PC-3 (cell line): ENCODE data around the gene TNRC6B.

Source experiments
- CTCF ChIP-seq: fragments of 300-600 bp; sonication (generic); conservative IDR thresholded peaks from 2 replicates; pipeline ENCODE4 v1.5.1; 2017; ENCODE audit warnings: antibody characterized with exemption, low read depth, mild to moderate bottlenecking, low read length
- EZH2 ChIP-seq: fragments of 300-600 bp; sonication (generic); IDR thresholded peaks from one replicate; pipeline ENCODE4 v1.6.1; 2017; ENCODE audit warnings: antibody characterized with exemption, mild to moderate bottlenecking, low read length; ENCODE audit not compliant: unreplicated experiment
- EZH2phosphoT487 ChIP-seq: fragments of 300-600 bp; sonication (generic); IDR thresholded peaks from 2 replicates; pipeline ENCODE4 v1.6.1; 2018; ENCODE audit warnings: mild to moderate bottlenecking, antibody characterized with exemption, low read length, borderline replicate concordance

- TF ChIP-seq CTCF (no peak), EZH2 (no peak), EZH2phosphoT487 (no peak)
Observed at GRCh38 chr22:40320687-40321086, 143.0 kb downstream of the TNRC6B start.
